DMS114 treated with DMSO at 0.1 percent for 48 hours (cell line): ENCODE measurements around the gene AMZ2.

Source experiments
- DNase-seq: peaks from one replicate; lab custom pipeline; 2025; ENCODE audit not compliant: unreplicated experiment; lab: John Stamatoyannopoulos, UW

The AMZ2 gene

GRCh38 chr17:68289936-68290267, 42.1 kb downstream of the AMZ2 start:
- no peak for DNase-seq

GRCh38 chr17:68290268-68290954, 42.6 kb downstream of the AMZ2 start:
- DNase-seq = no peak

- DNase-seq = peak; percentile 58
Measured at GRCh38 chr17:68290955-68291835, 43.4 kb downstream of the AMZ2 start, which contains the start of the genes ARSG and SLC16A6. Gene ARSG (plus strand): TSS chr17:68291495. CDS start chr17:68307494, 15,999 bp downstream. Gene SLC16A6 (minus strand): TSS chr17:68291127. CDS start chr17:68278320, 12,807 bp downstream.

GRCh38 chr17:68291836-68292688, 44.2 kb downstream of the AMZ2 start:
- DNase-seq = peak; percentile 39

DNA sequence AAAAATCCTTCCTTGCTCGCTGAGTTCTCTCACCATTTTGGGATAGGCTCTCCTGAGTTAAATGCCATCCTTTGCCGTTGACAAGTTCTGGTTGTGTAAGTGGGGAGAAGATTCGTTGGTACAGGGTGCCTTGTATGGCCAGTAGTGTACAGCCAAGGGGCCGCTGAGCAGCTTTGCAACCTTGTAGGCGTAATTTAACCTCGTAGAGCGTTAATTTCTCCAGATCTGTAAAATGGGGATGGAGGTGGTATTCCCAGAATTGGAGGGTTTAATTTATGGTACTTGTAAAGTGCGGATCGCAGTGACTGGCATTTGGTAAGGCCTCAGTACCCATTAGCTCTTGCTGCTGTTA, 44.8 kb downstream of the AMZ2 start:
- DNase-seq = no peak

DNA sequence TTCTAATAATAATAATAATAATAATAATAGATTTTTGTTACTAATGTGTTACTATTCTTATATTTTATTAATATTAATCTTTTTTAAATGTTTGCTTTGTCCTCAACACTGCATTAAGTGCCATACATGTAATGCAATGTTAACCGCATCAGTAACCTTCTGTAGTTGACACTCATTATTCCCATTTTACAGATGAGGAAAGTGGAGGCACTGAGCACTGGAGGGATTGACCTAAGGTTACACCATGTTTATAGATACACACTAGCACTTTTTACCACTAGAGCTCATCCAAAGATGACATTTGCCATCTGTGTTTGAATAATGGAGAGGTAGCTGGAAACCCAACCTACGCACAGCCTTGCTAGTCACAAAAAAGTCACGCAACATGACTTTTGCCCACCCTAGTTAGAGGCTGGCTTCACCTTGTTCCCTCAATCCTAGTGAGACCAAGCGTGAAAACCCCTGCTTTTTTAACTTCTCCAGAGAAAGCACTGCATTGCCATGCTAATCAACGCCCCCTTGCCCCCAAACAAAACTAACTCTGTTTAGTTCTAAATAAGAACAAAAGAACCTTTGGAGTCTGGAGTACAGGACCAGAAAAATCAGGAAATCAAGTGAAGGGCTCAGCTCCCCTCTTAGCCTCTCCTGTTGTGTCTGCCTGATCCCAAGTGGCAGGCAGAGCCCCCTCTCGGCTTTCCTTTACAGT, 45.8 kb downstream of the AMZ2 start:
- no peak for DNase-seq

DNA sequence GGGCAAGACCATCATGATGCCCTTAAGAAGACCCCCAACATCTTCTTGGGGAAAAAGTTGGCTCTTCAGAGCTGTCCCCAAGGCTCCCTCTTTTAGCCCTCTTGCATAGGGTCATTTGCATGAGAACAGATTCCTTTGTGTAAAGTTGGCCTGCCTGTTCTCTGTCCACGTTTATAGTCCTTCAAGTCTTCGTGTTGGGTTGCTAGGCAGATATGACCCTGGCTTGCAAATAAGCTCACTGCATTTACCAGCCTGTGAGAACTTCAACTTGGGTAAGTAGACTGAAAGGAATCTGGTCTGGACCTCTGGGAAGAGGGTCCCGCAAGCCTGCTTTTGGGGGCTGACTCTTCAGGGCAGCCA, 46.3 kb downstream of the AMZ2 start:
- no peak for DNase-seq

GRCh38 chr17:68294617-68295016, 46.8 kb downstream of the AMZ2 start:
- no peak for DNase-seq

DNA sequence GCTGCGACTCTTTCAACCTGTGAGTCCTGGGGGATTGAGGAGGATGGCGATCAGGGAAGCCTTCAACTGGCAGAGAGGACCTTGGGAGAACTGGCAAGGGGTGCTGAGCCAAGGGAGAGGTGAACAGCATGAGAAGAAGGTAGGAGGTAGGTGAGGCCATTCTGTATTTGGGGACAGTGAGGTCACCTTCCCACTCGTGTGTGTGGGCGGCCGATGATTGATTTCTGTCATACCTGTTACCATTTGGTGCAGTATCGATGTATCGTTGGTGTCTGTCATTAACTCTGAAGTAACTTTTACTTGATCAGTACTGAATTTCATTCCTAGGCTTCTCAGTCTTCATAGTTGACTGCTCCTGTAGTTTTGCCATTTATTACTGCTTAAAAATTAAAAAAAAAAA, 47.2 kb downstream of the AMZ2 start:
- DNase-seq = no peak

DNA sequence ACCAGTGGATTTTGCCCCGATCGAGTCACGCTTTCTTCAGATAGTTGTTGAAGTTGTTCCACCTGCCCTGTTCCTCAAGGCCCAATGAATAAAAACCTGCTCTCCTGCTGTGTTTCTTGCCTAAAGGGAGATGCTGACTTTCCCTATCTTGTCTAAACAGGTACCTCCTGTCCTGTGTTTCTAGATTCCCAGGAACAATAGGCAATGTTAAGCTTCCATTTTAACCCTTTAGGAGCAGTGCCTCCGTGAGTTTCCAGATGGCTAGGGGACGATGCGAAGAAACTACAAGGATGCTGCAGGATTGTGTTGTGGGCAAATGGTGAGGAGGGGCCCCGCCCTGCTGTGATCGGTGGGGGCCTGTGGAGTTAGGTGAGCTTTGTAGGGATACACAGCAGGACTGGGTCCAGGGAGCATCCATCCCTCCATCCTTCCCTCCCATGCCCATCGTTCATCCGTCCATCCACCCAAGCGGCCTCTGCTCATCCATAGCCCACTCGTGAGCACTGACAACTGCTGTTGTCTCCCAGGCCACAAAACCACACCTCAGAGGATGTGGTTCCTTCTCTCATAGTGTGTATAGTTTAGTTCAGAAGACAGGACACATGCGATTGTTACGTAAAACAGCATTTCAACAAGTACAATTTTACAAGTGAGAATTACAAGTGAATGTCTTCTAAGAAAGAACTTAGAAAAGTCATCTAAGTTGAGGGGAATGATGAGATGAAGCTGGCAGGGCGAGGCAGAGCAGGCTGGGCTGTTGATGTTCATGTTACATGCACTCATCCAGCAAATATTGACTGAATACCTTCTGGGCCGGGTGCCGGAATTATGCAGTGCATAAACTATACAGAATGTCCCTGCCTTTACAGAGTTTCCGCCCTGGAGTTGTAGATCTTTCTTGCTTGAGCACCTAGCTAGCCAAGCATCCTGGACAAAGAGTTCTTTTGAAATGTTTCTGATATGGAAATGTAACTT, 48.7 kb downstream of the AMZ2 start:
- DNase-seq = no peak

DNA sequence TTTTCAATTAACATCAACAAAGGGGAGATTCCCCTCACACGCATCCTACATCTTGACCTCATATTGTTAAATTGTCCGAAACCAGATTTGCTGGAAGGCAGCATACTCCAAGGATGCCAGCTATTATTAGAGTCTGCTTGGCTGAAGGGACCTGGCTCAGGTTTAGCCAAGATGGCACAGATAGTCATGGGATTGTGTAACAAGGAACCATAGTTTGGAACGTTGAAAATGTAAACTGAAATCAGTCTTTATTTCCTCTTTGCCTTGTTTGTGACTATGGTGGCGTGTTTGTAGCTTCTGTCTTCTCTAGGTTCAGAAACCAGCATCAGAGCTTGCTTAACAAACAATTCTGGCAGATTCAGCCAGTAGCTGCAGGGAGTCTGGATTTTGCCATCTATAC, 49.4 kb downstream of the AMZ2 start:
- DNase-seq = no peak

DNA sequence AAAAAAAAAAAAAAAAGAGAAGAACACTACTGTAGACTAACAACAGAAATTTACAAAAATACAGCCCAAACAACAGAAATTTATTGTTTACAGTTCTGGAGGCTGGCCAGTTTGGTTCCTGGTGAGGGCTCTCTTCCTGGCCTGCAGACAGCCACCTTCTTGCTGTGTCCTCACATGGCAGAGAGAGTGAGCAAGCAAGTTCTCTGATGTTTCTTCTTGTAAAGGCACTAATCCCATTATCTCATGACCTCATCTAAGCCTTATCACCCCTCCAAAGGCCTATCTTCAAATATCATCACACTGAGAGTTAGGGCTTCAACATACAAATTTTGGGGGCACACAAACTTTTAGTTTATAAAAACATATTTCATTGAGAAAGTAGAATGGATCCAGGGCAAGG, 50.8 kb downstream of the AMZ2 start:
- DNase-seq = no peak

DNA sequence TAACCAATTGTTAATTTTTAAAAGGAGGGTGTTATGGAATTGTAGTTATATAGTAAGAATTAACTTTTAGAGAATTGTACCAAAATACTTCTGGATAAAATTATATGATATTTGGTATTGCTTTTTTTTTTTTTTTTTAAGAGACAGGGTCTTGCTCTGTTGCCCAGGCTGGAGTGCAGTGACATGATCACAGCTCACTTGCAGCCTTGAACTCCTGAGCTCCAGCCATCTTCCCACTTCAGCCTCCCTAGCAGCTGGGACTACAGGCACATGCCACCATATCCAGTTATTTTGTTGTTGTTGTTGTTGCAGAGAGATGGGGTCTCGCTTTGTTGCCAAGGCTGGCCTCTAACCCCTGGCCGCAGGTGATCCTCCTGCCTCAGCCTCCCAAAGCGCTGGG, 52.0 kb downstream of the AMZ2 start:
- no peak for DNase-seq

DNA sequence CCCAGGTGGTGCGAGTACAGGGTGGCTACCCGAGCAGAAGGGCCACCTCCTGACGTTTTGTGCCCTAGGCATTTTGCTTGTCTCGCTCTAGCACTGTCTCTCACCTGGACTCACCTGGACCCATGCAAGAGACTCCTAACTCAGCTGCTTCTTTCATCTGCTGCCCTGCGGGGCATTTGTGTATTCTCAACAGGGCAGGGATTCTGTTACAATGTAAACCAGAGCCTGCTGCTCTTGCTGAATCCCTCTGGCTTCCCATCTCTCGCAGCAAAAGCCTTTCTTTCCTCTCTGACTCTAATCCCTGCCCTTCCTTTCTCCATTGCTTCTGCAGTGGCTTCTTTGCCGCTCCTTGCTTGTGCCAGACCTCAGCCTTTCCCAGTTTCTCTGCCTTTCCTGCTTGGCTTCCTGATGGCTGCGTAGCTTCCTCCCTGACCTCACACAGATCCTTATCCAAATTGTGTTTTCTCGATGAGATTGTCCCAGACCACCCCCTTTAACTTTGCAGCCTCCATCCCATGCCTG, 53.7 kb downstream of the AMZ2 start:
- DNase-seq = no peak

GRCh38 chr17:68302066-68302564, 54.3 kb downstream of the AMZ2 start:
- DNase-seq = no peak

GRCh38 chr17:68302666-68303065, 54.8 kb downstream of the AMZ2 start:
- no peak for DNase-seq

GRCh38 chr17:68304706-68305105, 56.9 kb downstream of the AMZ2 start:
- no peak for DNase-seq

GRCh38 chr17:68305142-68305541, 57.3 kb downstream of the AMZ2 start:
- DNase-seq = no peak
